Measurements from ENCODE around the gene DDHD1. TPM values are rescaled to one million over a fixed set of nuclear protein-coding genes. Genes with fewer than 3 reads are reported as not detected.

DDHD1 gene
- total and polyA plus RNA-seq, 2 experiments from 2014 or later: 11.2 to 28.9 TPM

- Mint-ChIP-seq H3K4me3 (no peak overlapping the region), H3K36me3 (ENCODE audit: low read depth) (peaks cover 6% of the 10 kb centered on the region; the same call in 1 of the 3 replicates), H3K9me3 (peaks cover 7% of the 10 kb centered on the region), H3K27me3 (ENCODE audit: insufficient read depth, low read depth, poor library complexity) (no peaks in the 10 kb centered on the region), H3K27ac (no peak overlapping the region), H3K4me1 (peaks cover 37% of the 10 kb centered on the region)
- Histone ChIP-seq H3K36me3 (ENCODE audit: insufficient read depth) (no peaks in the 10 kb centered on the region), H3F3A (replicated peaks; ENCODE audit: low read depth) (no peaks in the 10 kb centered on the region), H3K9me2 (ENCODE audit: insufficient read depth) (no peaks in the 10 kb centered on the region), H3K4me1 (ENCODE audit: insufficient read depth) (peaks cover 36% of the 10 kb centered on the region), H3K27me3 (ENCODE audit: insufficient read depth) (no peaks in the 10 kb centered on the region), H3K79me2 (replicated peaks; ENCODE audit: insufficient read depth) (no peaks in the 10 kb centered on the region), H3K4me2 (no peak overlapping the region), H3K27ac (ENCODE audit: low read depth) (no peak overlapping the region), H4K20me1 (replicated peaks; ENCODE audit: insufficient read depth) (no peaks in the 10 kb centered on the region), H2AFZ (no peak overlapping the region), H3K4me3 (no peak overlapping the region)
- ATAC-seq: no peak
- no peak for TF ChIP-seq ZNF114 (CRISPR knock-in tag; IDR thresholded peaks at IDR 0.05)
- TF ChIP-seq ZNF462 (CRISPR knock-in tag; IDR thresholded peaks at IDR 0.05): no peak
- no peak for TF ChIP-seq JUNB (IDR thresholded peaks at IDR 0.05; ENCODE audit: unreplicated experiment)
- no peak for TF ChIP-seq STAT1 (IDR thresholded peaks at IDR 0.05; ENCODE audit: unreplicated experiment)
- no peak for TF ChIP-seq CTCF (conservative IDR thresholded peaks at IDR 0.05; ENCODE audit: low read depth in 2 of 2)
- no peak for TF ChIP-seq REST (IDR thresholded peaks at IDR 0.05; ENCODE audit: unreplicated experiment)
- TF ChIP-seq EZH2phosphoT487 (IDR thresholded peaks at IDR 0.05; ENCODE audit: unreplicated experiment): no peak
- no peak for TF ChIP-seq POLR2AphosphoS5 (IDR thresholded peaks at IDR 0.05; ENCODE audit: low read depth)
- TF ChIP-seq EZH2 (IDR thresholded peaks at IDR 0.05; ENCODE audit: low read depth, unreplicated experiment): no peak
- no peak for TF ChIP-seq ETS1 (IDR thresholded peaks at IDR 0.05)
- TF ChIP-seq ZNF331 (CRISPR knock-in tag; IDR thresholded peaks at IDR 0.05; ENCODE audit: low read depth): no peak
- no peak for TF ChIP-seq NANOG (IDR thresholded peaks at IDR 0.05; ENCODE audit: borderline replicate concordance)
- no peak for TF ChIP-seq CREB1 (CRISPR knock-in tag; IDR thresholded peaks at IDR 0.05; ENCODE audit: low read depth)
- DNase-seq (ENCODE audit: low spot score): no peak
These were observed 136.6 kb downstream of the DDHD1 start for GRCh38 chr14:53016491-53016890.

Measured in GM23338 (cell line).